SK-N-SH (cell line): Measurements from ENCODE around the gene CCDC197. TPM values are rescaled to one million over a fixed set of nuclear protein-coding genes. Genes with fewer than 3 reads are reported as not detected.

Experiments
- CTCF ChIA-PET: fragments of 300-600, 350-600 bp; formaldehyde crosslinking; extraction: SDS; loops from one replicate; lab custom pipeline; 2021; lab: Yijun Ruan, JAX
- POLR2A ChIA-PET: fragments of 350-600 bp; sonication (Branson Sonifier 250); formaldehyde crosslinking; extraction: SDS; loops from one replicate; lab custom pipeline; 2020; ENCODE audit warnings: antibody characterized with exemption, inconsistent platforms; lab: Yijun Ruan, JAX
- DNase-seq: peaks from one replicate; pipeline ENCODE4 v3.0.0; 2012
- H2AFZ ChIP-seq: fragments of 200-600 bp; sonication (generic); 2 replicates; pipeline ENCODE4 v1.8.1; 2016; ENCODE audit warnings: antibody characterized with exemption, mild to moderate bottlenecking, low read depth
- H3F3A ChIP-seq: fragments of 200-600 bp; sonication (generic); replicated peaks from 2 replicates; pipeline ENCODE3; 2016; ENCODE audit warnings: antibody characterized with exemption, mild to moderate bottlenecking; ENCODE audit not compliant: insufficient read depth
- H3K27ac ChIP-seq, 2 experiments: fragments of 200-500 bp in 1 of 2; fragments of 200-600 bp in 1 of 2; sonication (Bioruptor generic) in 1 of 2; sonication (generic), shearing (Covaris generic) in 1 of 2; 2 replicates each; pipeline versions ENCODE4 v1.5.1 to v1.6.1; 2014 to 2016; ENCODE audit warnings: low read depth in 2 of 2, inconsistent platforms in 1 of 2, low read length in 1 of 2, mild to moderate bottlenecking in 1 of 2, mixed read lengths in 1 of 2
- H3K27me3 ChIP-seq: fragments of 200-600 bp; sonication (generic), shearing (Covaris generic); 2 replicates; pipeline ENCODE4 v1.6.1; 2016; ENCODE audit warnings: mixed run types; ENCODE audit not compliant: insufficient read depth
- H3K36me3 ChIP-seq, 2 experiments: fragments of 200-500 bp in 1 of 2; fragments of 200-600 bp in 1 of 2; sonication (Bioruptor generic) in 1 of 2; sonication (generic) in 1 of 2; replicated peaks in 1 of 2; 2 replicates each; pipeline versions ENCODE3 to v1.5.1; 2014 to 2016; ENCODE audit warnings: low read length in 1 of 2, mild to moderate bottlenecking in 1 of 2; ENCODE audit not compliant: insufficient read depth in 2 of 2, control insufficient read depth in 1 of 2
- H3K4me1 ChIP-seq, 2 experiments: fragments of 200-500 bp in 1 of 2; fragments of 200-600 bp in 1 of 2; sonication (Bioruptor generic) in 1 of 2; sonication (generic), shearing (Covaris generic) in 1 of 2; 2 replicates each; pipeline versions ENCODE4 v1.5.1 to v1.6.1; 2014 to 2016; ENCODE audit warnings: low read depth in 1 of 2, low read length in 1 of 2, mixed run types in 1 of 2; ENCODE audit not compliant: insufficient read depth in 2 of 2, control insufficient read depth in 1 of 2
- H3K4me2 ChIP-seq: fragments of 200-600 bp; sonication (generic), shearing (Covaris generic); 2 replicates; pipeline ENCODE4 v1.6.1; 2017; ENCODE audit warnings: mixed run types
- H3K4me3 ChIP-seq, 2 experiments: fragments of 200-500 bp in 1 of 2; fragments of 200-600 bp in 1 of 2; sonication (Bioruptor generic) in 1 of 2; sonication (generic), shearing (Covaris generic) in 1 of 2; 2 replicates each; pipeline versions ENCODE4 v1.5.1 to v1.8.1; 2014 to 2016; ENCODE audit warnings: low read depth in 2 of 2, inconsistent platforms in 1 of 2, low read length in 1 of 2, mild to moderate bottlenecking in 1 of 2, mixed read lengths in 1 of 2, moderate library complexity in 1 of 2
- H3K79me2 ChIP-seq: fragments of 200-600 bp; sonication (generic); 2 replicates; pipeline ENCODE4 v1.8.1; 2017; ENCODE audit warnings: mild to moderate bottlenecking; ENCODE audit not compliant: insufficient read depth
- H3K9ac ChIP-seq: fragments of 200-600 bp; sonication (generic); 2 replicates; pipeline ENCODE4 v1.6.1; 2017; ENCODE audit warnings: mixed run types
- H3K9me2 ChIP-seq: fragments of 200-600 bp; sonication (generic); 2 replicates; pipeline ENCODE4 v1.6.1; 2017; ENCODE audit warnings: mixed run types
- H3K9me3 ChIP-seq: fragments of 200-600 bp; sonication (generic); 2 replicates; pipeline ENCODE4 v1.6.1; 2017; ENCODE audit warnings: mixed run types, mild to moderate bottlenecking, moderate library complexity
- H4K20me1 ChIP-seq: fragments of 200-600 bp; sonication (generic); 2 replicates; pipeline ENCODE4 v1.6.1; 2017; ENCODE audit warnings: mild to moderate bottlenecking, mixed run types; ENCODE audit not compliant: insufficient read depth
- CTCF ChIP-seq: fragments of 200-600 bp; sonication (generic); IDR thresholded peaks from 2 replicates; pipeline ENCODE4 v1.6.1; 2017; ENCODE audit warnings: antibody characterized with exemption, mild to moderate bottlenecking, moderate library complexity
- ELF1 ChIP-seq: IDR thresholded peaks from 2 replicates; pipeline ENCODE4 v1.4.0; 2012
- FOSL2 ChIP-seq: IDR thresholded peaks from 2 replicates; pipeline ENCODE4 v1.4.0; 2012; ENCODE audit warnings: low read depth, mild to moderate bottlenecking, moderate library complexity, borderline replicate concordance
- FOXJ3 ChIP-seq: sonication (generic); formaldehyde crosslinking; IDR thresholded peaks from 2 replicates; pipeline ENCODE4 v1.5.1; 2020; ENCODE audit warnings: mild to moderate bottlenecking, missing genetic modification reagents
- GATA2 ChIP-seq: sonication (generic); formaldehyde crosslinking; IDR thresholded peaks from 2 replicates; pipeline ENCODE4 v1.5.0; 2020; ENCODE audit warnings: mild to moderate bottlenecking, missing genetic modification reagents
- IRF3 ChIP-seq: fragments of 150-350 bp; IDR thresholded peaks from 2 replicates; pipeline ENCODE4 v1.6.1; 2016; ENCODE audit warnings: mild to moderate bottlenecking, low read depth, low read length
- JUND ChIP-seq: IDR thresholded peaks from 2 replicates; pipeline ENCODE4 v1.4.0; 2012
- NFIC ChIP-seq: IDR thresholded peaks from 2 replicates; pipeline ENCODE4 v1.4.0; 2012; ENCODE audit warnings: borderline replicate concordance
- NRF1 ChIP-seq: IDR thresholded peaks from 2 replicates; pipeline ENCODE4 v1.6.1; 2012; ENCODE audit warnings: low read depth, mild to moderate bottlenecking, low read length
- RAD21 ChIP-seq: IDR thresholded peaks from 2 replicates; pipeline ENCODE4 v1.6.1; 2012; ENCODE audit warnings: mild to moderate bottlenecking, low read length
- RXRA ChIP-seq: IDR thresholded peaks from 2 replicates; pipeline ENCODE4 v1.4.0; 2012; ENCODE audit warnings: low read depth, mild to moderate bottlenecking, borderline replicate concordance
- SIN3A ChIP-seq: IDR thresholded peaks from 2 replicates; pipeline ENCODE4 v1.6.1; 2012; ENCODE audit warnings: low read depth, mild to moderate bottlenecking, low read length, moderate library complexity, borderline replicate concordance
- SMC3 ChIP-seq: IDR thresholded peaks from 2 replicates; pipeline ENCODE4 v1.6.1; 2012; ENCODE audit warnings: low read depth, low read length, improper control_type of control experiment
- TAF1 ChIP-seq: IDR thresholded peaks from 2 replicates; pipeline ENCODE4 v1.6.1; 2012; ENCODE audit warnings: low read depth, mild to moderate bottlenecking, low read length, moderate library complexity, borderline replicate concordance
- TCF12 ChIP-seq: IDR thresholded peaks from 2 replicates; pipeline ENCODE4 v1.4.0; 2012
- USF2 ChIP-seq: fragments of 150-350 bp; IDR thresholded peaks from 2 replicates; pipeline ENCODE4 v1.6.1; 2017; ENCODE audit warnings: antibody characterized with exemption, low read length, low read depth, borderline replicate concordance
- ZBTB33 ChIP-seq: IDR thresholded peaks from 2 replicates; pipeline ENCODE4 v1.4.0; 2012; ENCODE audit warnings: low read depth, borderline replicate concordance
- WGBS: methylation state at CpG from one replicate; pipeline ENCODE4 v1.1.6; 2017; ENCODE audit warnings: low lambda C conversion rate; 5-methylcytosine and 5-hydroxymethylcytosine counted together
- polyA plus RNA-seq, 3 experiments: library from polyadenylated mRNA; depleted of rRNA; stranded (reverse); fragments of >200 nt; gene quantifications; 2 replicates each; pipeline ENCODE4 v1.2.3, GENCODE V29; 2012

CCDC197 gene
- polyA plus RNA-seq, 1 of the 3 experiments (the other 2 are of a cell fraction), result not detected

GRCh38 chr14:94019329-94019728 lies 22.2 kb downstream of the CCDC197 start:
- no peak overlapping the region for H3K27ac ChIP-seq
- no peaks in the 10 kb centered on the region for H3K36me3 ChIP-seq
- H3K27me3 ChIP-seq, result peaks cover 6% of the 10 kb centered on the region; the same call in 1 of the 2 replicates
- ChIA-PET POLR2A (no interaction called here), CTCF (interaction anchor here (0.9 to 2.5 kb wide), 7 partner anchors 8 to 365 kb away, joined by 3 to 12 read pairs (median 4); no protein-coding TSS in a partner anchor)
- TF ChIP-seq SIN3A (no peak), TCF12 (no peak), JUND (no peak), IRF3 (no peak), NFIC (no peak), RXRA (no peak), ELF1 (no peak), FOSL2 (no peak), CTCF (no peak), SMC3 (no peak), RAD21 (no peak), FOXJ3 (no peak), GATA2 (CRISPR knock-in tag) (no peak), TAF1 (no peak), NRF1 (no peak), USF2 (no peak), ZBTB33 (no peak)
- H3K4me1 ChIP-seq, result no peaks in the 10 kb centered on the region
- H2AFZ ChIP-seq, result no peak overlapping the region
- H3K4me3 ChIP-seq, result no peak overlapping the region
- no peaks in the 10 kb centered on the region for H3F3A ChIP-seq
- no peaks in the 10 kb centered on the region for H4K20me1 ChIP-seq
- DNase-seq, result no peak
- H3K9ac ChIP-seq, result no peak overlapping the region
- H3K4me2 ChIP-seq, result no peak overlapping the region
- no peaks in the 10 kb centered on the region for H3K9me3 ChIP-seq
- 88% methylated on average over 6 of the region's 6 CpGs for WGBS
- no peaks in the 10 kb centered on the region for H3K79me2 ChIP-seq
- H3K9me2 ChIP-seq, result no peaks in the 10 kb centered on the region
